Measurements from ENCODE around the gene WDR35. TPM values are rescaled to one million over a fixed set of nuclear protein-coding genes. Genes with fewer than 3 reads are reported as not detected.
"Not testable (repeated sequence)": the region's sequence is repeated elsewhere in the genome, so short reads cannot be mapped to it uniquely, and the experiment has no call there.

WDR35 gene
- total RNA-seq, 1 donor from 2014 or later: 5.1 TPM

DNA sequence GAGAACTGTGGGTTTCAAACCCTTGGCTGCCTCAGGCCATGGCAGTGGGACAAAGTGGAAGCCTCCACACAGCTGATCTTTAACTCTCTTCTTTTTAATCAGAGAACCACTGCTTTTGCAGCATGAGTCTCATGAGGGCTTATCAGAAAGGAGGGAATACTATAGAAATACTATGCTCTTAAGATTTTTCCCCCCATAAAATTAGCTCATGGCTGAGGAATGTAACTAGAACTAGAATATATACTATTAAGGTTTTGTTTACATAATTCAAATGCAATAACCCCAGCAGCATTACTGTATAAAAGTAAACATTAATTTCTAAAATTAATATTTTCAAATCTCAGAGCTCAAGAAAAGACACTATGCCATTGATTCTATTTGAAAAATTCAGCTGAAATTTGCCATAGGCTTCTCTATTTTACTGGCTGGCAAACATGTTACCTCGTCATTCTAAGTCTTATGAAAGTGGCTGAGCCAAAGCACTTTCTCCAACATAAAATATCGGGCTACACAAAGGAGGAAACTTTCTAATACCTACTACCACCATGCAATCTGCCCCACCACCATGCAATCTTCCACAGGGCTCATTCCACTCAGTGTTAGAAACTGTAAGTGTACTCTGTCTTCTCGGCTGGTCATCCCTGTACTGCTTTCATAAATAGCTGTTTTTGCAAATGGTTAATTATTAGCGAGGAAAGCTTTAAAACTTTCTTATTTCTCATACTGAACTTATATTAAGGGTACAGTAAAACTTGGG, 42.5 kb downstream of the WDR35 start:
- no peak for DNase-seq (ENCODE audit: low spot score)
- intact Hi-C loops (cut with DNase I): no loop called here

- intact Hi-C loops (cut with DNase I): no loop called here
- no peak for DNase-seq (ENCODE audit: low spot score)
Measured at GRCh38 chr2:19944205-19944845, 45.6 kb downstream of the WDR35 start.

- DNase-seq (ENCODE audit: low spot score): no peak
- intact Hi-C loops (cut with DNase I): no loop called here
Measured at GRCh38 chr2:19943189-19943588, 46.7 kb downstream of the WDR35 start.

DNA sequence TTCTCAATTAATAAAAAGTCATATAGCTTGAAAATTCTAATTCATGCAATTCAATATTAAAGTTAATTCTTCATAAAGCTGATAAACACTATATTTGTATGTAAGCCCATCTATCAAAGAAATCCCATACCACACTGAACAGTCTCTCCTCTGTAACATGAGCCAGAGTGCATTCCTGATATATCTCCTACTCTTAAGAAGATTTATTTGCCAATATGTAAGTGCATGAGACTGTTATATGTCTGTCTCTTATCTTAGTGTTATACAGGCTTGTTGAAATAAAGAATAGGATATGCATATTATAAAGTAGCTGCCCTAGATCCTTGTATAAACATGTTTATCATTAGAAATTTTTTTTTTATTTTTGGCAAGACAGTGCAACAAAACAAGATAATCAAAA, 47.7 kb downstream of the WDR35 start:
- no peak for DNase-seq (ENCODE audit: low spot score)
- intact Hi-C loops (cut with DNase I): no loop called here

GRCh38 chr2:19937004-19937403, 52.9 kb downstream of the WDR35 start:
- intact Hi-C loops (cut with DNase I): no loop called here

GRCh38 chr2:19936203-19936602, 53.7 kb downstream of the WDR35 start:
- intact Hi-C loops (cut with DNase I): no loop called here
- DNase-seq (ENCODE audit: low spot score): no peak

More at GRCh38 chr2:19937004-19937403, 52.9 kb downstream of the WDR35 start:
- DNase-seq (ENCODE audit: low spot score): no peak

- intact Hi-C loops (cut with DNase I): no loop called here
- no peak for DNase-seq (ENCODE audit: low spot score)
Measured at GRCh38 chr2:19933351-19933981, 56.4 kb downstream of the WDR35 start.

- no peak for DNase-seq (ENCODE audit: low spot score)
- intact Hi-C loops (cut with DNase I): no loop called here
Measured at GRCh38 chr2:19932928-19933327, 57.0 kb downstream of the WDR35 start.

GRCh38 chr2:19929226-19929625, 60.7 kb downstream of the WDR35 start:
- DNase-seq (ENCODE audit: low spot score): no peak
- intact Hi-C loops (cut with DNase I): no loop called here

- DNase-seq (ENCODE audit: low spot score); intact Hi-C loops (cut with DNase I): not testable (repeated sequence)
Measured at GRCh38 chr2:19927816-19928215, 62.1 kb downstream of the WDR35 start.

DNA sequence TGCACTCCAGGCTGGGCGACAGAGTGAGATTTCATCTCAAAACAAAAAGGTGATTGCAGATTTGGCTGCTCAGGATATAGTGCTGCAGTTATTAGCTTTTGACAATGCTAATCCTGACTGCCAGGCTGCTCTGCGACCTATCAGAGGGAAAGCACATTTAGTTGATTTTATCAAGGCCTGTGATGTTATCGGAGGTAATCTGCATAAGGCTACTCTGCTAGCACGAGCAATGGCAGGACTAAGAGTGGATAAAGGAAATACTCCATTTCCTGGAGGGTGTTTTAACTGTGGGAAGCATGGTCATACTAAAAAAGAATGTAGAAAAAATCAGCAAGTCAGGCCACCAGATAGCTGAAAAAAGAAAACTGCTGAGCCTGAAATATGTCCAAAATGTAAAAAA, 65.4 kb downstream of the WDR35 start:
- DNase-seq (ENCODE audit: low spot score); intact Hi-C loops (cut with DNase I): not testable (repeated sequence)

DNA sequence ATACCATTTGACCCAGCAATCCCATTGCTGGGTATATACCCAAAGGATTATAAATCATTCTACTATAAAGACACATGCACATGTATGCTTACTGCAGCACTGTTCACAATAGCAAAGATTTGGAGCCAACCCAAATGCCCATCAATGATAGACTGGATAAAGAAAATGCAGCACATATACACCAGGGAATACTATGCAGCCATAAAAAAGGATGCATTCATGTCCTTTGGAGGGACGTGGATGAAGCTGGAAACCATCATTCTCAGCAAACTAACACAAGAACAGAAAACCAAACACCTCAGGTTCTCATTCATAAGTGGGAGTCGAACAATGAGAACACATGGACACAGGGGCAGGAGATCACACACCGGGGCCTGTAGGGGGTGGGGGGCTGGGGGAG, 67.7 kb downstream of the WDR35 start:
- DNase-seq (ENCODE audit: low spot score); intact Hi-C loops (cut with DNase I): not testable (repeated sequence)

GRCh38 chr2:19916385-19916950, 73.4 kb downstream of the WDR35 start:
- intact Hi-C loops (cut with DNase I): no loop called here
- no peak for DNase-seq (ENCODE audit: low spot score)

GRCh38 chr2:19914266-19914975, 75.5 kb downstream of the WDR35 start:
- DNase-seq (ENCODE audit: low spot score): no peak
- intact Hi-C loops (cut with DNase I): no loop called here

GRCh38 chr2:19911808-19912509, 77.9 kb downstream of the WDR35 start:
- intact Hi-C loops (cut with DNase I): no loop called here

GRCh38 chr2:19902216-19902740, 87.6 kb downstream of the WDR35 start:
- intact Hi-C loops (cut with DNase I): no loop called here
- DNase-seq (ENCODE audit: low spot score): no peak

More at GRCh38 chr2:19911808-19912509, 77.9 kb downstream of the WDR35 start:
- no peak for DNase-seq (ENCODE audit: low spot score)

DNA sequence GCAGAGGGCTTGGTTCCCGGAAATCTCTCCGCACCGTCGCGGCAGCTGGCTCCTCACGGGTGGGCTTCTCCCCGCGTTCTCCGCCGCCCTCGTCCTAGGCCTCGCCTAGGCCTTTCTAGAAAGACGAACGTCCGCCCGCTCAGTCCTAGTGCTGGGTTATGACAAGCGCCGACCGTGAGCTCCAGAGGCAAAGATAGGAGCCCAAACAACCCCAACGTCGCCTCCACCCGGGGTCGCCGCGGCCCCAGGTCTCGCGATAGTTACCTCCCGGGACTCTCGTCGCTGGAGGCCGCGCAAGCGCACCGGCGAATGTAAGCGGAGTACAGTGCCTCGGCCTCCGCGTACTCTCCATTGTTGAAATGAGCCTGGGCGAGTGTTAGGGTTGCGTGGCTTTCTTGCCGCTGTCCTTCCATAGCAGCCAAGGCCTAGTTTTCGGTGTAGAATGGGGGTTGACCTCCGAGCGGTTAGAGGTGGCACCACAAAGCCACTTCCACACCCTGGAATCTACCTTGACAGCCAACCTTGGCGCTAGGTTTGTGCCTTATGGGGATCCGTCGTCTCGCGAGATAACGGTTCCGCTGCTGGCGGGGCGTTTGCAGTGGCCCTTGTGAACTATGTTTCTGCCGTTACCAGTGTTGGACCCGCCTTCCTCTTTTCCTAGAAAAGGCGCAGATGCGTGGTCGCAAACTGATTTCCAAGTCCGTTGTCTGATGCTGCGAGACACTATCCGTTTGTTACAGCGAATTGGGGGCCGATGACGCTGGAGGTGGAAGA, 88.3 kb downstream of the WDR35 start, which contains the start of gene TTC32:
TSS of gene TTC32 (minus strand) at position 542 of the 774 bp plus-strand sequence. CDS start at position 413, 129 bp downstream.
- DNase-seq (ENCODE audit: low spot score): peak; percentile 96
- intact Hi-C loops (cut with DNase I): no loop called here

- intact Hi-C loops (cut with DNase I): no loop called here
- no peak for DNase-seq (ENCODE audit: low spot score)
Measured at GRCh38 chr2:19900931-19901441, 88.9 kb downstream of the WDR35 start.
